ENCODE data around the gene RESF1.
A peak's percentile ranks its signal among the peaks of the same experiment; 100 is the strongest.
"Not testable (repeated sequence)": the region's sequence is repeated elsewhere in the genome, so short reads cannot be mapped to it uniquely, and the experiment has no call there.

RESF1 gene, protein sequence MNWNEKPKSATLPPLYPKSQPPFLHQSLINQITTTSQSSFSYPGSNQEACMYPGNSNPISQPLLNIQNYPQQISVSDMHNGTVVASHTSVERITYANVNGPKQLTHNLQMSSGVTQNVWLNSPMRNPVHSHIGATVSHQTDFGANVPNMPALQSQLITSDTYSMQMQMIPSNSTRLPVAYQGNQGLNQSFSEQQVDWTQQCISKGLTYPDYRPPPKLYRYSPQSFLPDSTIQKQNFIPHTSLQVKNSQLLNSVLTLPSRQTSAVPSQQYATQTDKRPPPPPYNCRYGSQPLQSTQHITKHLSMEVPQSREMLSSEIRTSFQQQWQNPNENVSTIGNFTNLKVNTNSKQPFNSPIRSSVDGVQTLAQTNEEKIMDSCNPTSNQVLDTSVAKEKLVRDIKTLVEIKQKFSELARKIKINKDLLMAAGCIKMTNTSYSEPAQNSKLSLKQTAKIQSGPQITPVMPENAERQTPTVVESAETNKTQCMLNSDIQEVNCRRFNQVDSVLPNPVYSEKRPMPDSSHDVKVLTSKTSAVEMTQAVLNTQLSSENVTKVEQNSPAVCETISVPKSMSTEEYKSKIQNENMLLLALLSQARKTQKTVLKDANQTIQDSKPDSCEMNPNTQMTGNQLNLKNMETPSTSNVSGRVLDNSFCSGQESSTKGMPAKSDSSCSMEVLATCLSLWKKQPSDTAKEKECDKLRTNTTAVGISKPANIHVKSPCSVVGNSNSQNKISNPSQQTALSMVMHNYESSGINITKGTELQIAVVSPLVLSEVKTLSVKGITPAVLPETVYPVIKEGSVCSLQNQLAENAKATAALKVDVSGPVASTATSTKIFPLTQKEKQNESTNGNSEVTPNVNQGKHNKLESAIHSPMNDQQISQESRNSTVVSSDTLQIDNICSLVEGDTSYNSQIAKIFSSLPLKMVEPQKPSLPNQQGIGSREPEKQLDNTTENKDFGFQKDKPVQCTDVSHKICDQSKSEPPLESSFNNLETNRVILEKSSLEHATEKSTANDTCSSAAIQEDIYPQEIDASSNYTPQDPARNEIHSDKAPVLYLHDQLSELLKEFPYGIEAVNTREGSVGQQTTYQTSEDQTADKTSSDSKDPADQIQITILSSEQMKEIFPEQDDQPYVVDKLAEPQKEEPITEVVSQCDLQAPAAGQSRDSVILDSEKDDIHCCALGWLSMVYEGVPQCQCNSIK (N-terminal part only)

DNA sequence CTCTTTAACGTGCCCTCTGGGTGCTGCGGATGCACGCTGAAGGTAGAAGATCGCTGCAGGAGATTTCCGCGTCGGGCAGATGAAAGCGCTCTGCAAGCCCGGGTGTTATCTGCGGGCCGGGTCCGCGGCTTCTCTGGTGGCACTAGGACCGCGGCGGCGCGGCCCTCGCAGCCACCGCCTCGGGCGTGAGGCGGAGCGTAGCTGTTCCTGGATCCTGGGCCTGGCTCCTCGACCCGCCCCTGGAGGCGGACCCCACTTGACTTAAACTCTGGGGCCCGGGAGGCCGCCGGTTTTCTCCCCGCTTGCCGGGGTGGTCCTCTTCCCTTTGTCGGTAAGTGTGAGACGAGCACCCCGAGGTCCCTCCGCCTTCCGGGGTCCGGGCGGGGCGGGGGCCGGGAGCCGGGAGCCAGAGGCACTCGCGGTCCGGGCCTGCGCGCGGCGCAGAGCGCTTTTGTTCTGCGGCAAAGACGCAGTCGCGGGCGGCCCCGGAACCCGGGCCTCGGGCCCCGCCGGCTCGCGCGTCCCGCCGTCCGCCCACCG lies at the start of gene RESF1:
TSS of gene RESF1 (plus strand) at position 255 of the 540 bp plus-strand sequence. CDS start 21,541 bp downstream, outside the sequence.
- peak; percentile 91 for DNase-seq

DNA sequence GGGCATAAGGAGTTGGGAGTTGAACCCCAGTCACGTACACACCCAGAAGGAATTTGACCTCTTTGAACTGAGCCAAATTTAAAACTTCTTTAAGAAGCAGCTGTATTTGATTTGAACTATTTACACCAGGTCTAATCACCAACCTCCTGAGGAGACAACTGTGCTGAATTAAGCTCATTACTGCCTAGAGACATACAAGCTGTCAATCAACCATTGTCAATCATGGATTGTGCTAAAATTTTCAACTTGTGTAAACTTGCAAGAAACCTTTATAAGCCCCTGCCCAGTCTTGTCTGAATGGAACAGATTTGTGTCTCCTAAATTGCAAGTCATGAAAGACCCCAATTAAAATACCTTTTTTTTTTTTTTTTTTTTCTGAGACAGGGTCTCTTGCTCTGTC lies 44.3 kb upstream of the RESF1 start:
- DNase-seq: no peak

DNA sequence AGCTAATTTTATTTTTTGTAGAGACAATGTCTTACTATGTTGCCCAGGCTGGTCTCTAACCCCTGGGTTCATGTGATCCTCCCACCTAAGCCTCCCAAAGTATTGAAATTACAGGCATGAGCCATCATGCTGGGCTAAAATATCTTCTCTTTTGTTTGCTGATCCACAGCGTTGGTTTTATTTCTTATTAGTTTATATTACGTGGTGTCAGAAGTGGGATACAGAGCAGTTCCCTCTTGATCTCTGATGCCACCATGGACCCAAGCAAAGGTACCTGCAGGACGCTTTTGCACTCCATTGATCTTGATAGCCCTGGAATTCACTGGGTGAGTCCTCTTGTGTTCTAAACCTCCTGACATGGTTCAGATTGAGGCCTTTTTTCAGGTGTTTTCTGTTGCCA lies 43.8 kb upstream of the RESF1 start:
- DNase-seq: no peak

DNA sequence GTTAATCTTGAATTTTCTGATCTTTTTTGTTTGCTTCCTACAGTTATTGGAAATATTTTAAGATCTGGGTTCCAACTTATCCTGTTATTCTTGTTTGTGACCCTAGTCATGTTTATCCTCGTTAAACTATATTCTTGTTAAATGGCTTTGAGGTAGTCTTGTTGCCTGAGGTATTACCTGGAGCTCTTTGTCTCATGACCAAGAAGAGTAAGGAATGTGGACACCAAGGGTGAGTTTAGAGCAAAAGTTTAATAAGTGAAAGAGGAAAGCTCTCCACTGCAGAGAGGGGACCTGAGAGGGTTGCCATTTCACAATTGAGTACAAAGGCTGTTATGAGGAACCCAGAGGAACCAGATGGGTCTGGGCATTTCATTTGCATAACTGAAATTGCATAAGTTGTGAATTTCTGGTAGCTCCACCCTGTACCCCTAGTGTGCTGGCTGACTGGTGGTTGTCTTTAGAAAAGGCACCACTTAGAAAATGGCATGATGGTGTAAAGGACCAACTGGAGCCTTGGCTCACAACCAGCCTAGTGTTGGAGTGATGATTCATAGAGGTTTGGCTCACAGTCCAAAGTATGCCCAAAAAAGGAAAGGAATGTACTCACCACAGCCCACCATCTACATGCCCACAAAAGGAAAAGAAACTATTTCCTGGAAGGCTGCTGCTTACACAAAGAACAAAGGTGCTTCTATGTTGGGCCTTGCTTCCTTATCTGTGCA lies 36.7 kb upstream of the RESF1 start:
- DNase-seq: no peak

DNA sequence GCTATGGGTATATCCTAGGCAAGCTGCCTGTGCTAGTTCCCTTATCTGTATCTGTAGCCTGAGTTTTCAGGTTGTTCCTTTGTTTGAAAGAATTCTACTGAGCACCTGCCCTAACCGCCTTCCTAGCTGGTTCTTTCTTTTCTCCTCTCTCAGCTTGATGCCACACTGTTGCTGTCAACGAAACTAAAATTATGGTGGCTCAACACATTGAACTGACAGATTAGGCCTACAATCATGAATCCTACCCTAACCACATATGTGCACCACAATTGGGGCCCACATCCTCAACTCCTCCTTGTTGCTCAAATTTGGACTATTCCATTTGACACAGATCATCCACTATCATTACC lies 36.2 kb upstream of the RESF1 start:
- DNase-seq: no peak

DNA sequence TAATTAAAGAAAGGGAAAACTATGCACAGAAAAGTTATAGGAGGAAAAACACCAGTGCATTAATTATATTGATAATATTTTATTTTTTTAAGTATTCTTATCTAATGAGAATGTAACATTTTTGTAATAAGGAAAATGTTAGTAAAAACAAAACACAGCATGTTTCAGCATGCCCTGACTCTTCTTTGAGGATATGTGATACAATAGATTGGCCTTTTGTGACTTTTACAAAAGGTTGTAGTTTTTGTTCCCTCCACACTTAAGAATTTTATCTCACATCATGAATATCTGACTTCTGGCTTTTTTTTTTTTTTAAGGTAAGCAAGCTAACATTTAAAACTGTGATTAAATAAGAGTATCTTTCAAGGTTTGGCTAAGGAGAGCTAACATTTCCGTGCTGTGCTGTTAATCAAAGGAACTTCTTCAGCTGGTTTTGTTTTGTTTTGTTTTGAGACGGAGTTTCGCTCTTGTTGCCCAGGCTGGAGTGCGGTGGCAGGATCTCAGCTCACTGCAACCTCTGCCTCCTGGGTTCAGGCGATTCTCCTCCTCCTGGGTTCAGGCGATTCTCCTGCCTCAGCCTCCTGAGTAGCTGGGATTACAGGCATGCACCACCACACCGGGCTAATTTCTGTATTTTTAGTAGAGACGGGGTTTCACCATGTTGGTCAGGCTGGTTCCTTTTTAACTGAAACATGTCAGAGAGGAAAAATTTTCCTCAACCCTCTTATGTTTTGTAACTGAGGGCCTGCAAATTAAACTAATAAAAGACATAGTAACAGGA lies 30.8 kb upstream of the RESF1 start:
- no peak for DNase-seq

DNA sequence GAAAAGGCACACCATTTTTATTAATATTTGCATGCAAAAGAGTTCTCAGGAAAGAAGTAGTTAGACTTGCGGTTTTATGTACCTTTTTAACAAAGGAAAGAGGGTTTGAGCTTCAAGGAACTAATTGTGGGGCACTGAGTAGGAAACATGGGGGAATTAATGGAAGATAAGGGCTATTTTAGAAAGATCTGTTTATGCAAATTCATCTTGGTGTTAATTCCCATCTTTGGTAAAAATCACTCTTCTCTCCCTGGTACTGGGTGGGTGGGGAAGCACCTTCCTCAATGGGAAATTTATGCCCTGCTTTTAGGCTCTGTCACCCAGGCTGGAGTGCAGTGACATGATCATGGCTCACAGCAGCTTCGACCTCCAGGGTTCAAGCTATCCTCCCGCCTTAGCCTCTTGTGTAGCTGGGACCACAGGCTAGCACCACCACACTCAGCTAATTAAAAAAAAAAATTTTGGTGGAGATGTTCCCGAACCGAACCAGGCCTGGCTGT lies 30.1 kb upstream of the RESF1 start:
- DNase-seq: no peak

DNA sequence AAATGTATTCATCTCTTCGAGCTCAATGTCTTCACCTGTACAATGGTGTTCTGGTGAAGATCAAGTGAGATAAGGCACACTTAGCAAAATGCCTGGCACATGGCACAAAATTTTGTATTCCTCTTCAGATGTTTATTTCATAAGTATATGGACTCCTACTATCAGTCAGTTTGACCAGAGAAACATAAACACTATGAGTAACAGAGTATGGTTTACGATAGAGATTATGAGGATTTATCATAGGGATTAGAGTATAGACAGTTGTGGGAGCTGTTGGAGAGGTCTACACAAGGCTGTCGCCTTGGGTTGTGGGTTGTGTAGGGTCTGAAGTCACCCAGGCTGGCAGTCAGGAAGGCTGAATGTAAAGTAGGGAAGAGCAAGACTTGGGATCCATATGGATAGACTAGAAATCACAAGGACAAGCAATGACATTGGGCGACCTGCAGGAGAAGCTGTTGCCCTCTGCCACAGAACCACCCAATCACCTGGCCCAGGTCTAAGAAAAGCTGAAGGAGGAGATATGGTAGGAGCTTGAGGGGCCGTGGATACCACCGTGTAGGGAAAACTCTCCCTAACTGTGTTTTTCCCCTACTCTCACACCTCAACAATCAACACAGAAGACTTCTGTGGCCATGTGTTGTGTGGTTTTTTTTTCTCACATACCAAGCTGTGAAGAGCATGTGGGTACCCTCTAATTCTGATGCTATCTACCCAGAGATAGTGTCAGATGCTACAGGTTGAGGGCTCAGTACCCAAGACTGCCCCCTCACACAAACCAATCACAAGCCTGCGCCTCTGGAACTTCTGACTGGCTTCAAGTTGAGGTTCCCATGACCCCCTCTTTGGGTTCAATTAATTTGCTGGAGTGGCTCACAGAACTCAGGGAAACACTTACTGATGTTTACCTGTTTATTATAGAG lies 27.2 kb upstream of the RESF1 start:
- no peak for DNase-seq

DNA sequence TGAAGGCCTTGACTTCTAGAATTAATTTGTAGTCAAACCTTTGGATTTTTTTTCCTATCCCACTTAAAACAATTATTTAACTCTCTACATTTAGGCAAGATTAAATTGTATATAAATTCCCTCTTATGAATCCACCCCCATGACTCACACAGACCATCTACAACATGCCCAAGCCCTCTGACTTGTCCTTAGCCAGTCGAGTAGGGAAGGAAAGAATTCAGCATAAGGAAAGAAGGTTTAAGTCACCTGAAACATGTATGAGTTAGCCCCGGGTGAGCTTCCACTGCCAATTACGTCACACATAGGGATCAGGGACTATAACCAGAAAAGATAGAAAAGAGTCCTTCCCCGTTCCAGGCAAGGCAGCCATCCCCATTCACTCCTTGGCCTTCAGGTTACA lies 14.9 kb upstream of the RESF1 start:
- DNase-seq: no peak

DNA sequence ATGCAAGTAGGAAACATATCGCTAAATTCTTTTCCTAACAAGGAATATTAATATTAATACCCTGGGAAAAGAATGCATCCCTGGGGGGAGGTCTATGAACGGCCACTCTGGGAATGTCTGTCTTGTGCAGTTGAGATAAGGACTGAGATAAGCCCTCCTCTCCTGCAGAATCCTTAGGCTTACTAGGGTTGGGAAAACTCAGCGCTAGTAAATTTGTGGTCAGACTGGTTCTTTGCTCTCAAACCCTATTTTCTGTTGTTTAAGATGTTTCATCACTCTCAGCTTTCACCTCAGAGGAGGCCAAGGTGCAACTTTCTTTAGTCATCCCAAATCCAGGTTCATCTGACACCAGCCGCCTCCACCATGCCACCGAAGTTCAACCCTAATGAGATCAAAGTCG lies 11.2 kb upstream of the RESF1 start:
- DNase-seq: no peak

DNA sequence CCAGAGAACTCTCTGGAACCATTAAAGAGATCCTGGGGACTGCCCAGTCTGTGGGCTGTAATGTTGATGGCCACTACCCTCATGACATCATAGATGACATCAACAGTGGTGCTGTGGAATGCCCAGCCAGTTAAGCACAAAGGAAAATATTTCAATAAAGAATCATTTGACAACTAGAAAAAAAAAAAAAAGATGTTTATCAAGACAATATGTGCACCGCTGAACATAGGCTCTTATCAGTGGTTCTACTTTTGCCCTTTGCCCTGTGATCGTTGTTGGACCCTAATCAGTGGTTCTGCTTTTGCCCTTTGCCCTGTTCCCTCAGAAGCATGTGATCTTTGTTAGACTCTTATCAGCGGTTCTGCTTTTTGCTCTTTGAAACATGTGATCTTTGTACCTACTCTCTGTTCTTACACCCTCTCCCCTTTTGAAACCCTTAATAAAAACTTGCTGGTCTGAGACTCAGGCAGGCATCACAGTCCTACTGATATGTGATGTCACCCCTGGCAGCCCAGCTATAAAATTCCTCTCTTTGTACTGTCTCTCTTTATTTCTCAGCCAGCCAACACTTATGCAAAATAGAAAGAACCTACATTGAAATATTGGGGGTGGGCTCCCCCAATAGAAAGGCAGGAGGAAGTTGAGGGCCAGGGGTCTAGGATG lies 10.4 kb upstream of the RESF1 start:
- DNase-seq: not testable (repeated sequence)

DNA sequence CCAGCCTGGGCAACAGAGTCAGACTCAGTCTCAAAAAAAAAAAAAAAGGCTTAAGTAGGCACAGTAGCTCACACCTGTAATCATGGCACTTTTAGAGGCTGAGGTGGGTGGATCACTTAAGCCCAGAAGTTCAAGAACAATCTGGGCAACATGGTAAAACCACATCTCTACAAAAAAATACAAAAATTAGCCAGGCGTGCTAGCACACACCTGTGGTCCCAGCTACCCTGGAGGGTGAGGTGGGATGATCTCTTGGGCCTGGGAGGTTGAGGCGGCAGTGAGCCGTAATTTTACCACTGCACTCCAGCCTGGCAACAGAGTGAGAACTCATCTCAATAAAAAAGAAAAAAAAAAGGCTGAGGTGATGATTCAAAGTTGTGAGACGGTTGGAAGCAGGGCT lies 9.1 kb upstream of the RESF1 start:
- DNase-seq: no peak

DNA sequence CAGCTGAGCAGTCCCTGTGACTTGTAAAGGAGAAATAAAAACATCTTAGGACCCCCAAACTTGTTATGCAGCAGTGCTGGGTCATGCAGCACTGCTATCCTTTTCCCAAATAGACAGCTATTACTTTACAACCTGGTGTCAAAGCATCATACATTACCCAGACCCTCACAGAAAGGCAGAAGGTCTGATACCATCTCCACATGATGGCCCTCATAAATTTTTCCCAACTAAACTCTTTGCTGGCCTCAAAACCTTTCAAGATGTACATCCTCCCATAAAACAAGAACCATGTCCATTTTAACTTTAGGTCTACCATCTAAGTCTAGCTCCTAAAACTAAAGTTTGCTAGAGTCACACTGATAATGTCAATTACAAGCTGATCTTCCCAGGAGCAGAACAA lies 8.7 kb upstream of the RESF1 start:
- no peak for DNase-seq

DNA sequence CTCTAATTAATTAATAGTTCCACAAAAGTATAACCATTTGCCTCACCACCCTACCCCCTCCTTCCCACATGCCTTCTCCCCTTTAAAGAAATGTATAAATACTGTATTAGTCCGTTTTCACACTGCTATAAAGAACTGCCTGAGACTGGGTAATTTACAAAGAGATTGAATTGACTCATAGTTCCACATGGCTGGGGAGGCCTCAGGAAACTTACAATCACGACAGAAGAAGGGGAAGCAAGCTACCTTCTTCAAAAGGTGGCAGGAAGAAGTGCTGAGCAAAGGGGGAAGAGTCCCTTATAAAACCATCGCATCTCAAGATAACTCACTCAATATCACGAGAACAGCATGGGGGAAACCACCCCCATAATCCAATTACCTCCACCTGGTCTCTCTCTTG lies 8.2 kb upstream of the RESF1 start:
- no peak for DNase-seq

DNA sequence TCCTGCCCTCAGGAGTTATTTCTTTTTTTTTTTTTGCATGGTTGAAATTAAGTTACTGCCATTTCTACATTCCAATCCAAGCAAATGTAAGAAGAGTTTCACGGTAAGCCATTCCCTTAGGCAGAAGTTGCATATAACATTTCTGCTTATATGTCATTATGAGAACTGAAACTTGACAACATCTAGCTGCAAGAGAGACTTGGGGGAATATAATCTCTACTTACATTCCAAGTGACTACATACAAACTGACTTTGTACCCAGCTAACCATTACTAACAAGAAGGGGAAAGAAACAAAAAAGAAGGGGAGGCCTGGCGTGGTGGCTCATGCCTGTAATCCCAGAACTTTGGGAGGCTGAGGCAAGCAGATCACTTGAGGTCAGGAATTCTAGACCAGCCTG lies 7.3 kb upstream of the RESF1 start:
- DNase-seq: no peak

DNA sequence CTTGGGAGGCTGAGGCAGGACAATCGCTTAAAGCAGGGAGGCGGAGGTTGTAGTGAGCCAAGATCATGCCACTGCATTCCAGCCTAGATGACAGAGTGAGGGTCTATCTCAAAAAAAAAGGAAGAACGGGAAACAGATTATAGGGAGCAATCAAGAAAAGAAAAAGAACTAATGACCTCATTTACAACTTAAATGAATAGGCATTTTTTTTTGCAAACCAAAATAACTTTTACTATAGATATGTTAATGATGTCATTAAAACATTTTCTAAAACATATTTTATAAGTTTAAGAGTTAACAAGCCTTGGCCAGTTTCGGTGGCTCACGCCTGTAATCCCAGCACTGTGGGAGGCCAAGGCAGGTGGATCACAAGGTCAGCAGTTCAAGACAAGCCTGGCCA lies 6.8 kb upstream of the RESF1 start:
- no peak for DNase-seq

DNA sequence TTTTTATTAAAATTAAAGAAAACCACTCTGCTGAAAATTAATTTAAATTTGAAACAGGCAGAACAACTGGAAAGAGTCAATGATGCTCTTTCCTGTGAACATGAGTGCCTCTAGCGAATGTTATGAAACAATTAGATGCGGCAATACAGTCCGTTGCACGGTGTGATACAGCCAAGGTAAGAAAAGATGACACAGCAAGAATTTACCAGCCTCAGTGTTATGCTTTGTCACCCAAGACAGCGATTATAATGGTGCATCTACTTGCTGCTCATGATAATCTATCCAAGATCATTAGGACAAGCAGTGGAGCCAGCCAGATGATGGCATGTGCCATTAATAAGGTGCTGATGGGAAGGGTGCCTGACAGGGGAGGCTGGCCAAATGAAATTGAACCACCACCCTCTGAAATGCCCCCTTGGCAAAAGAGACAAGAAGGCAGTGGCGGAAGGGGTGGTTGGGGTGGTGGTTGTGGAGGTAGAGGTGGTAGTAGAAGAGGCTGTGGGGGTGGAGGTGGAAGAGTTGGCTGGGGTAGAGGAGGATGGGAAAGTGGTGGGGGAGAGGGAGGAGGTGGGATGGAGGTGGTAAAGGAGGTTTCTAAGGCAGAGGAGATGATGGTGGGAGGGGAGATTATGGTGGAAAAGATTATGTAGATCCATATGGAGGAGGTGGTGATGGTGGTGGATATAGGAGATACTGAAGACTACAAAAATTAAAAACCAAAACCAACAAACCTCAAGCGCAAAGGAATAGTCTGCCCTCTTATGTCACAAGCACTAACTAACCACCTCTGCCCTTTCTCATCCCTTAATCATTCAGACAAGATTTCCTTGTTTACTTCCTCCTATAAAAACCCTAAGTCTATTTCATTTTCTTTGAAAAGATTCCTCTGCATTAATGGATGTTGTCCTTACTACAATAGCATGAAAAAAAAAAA lies 4.0 kb upstream of the RESF1 start:
- DNase-seq: no peak

DNA sequence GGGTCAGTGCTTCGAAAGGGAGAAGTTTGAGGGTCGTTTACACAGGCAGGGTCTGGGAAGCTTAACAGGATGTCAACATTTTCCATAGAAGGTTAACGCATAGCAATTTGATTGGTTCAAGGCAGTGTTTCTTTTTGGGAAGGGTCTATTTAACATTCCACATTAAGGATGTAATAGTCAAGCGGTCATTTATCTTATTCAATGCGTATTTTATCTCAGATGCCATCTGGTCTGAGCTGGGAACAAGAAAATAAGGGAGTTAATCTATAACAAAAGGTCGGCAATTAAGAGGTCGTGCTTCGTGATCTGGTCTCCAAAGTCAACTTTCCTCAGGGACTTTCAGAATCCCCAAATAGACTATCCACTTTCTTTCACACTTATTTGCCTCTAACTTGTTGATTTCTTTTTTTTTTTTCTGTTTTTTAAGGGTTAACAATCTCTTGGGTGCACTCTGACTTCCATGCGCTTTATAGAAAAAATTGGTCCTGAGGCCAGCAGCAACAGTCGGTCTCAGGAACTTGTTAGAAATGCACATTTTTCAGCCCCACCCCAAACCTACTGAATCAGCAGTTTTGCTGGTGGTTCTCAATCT lies 550 bp upstream of the RESF1 start:
- no peak for DNase-seq
